NCI-H2196 treated with DMSO at 0.1 percent for 48 hours (cell line): Measurements from ENCODE around the gene PLAAT2.

Experiments used
- DNase-seq: peaks from one replicate; lab custom pipeline; 2025; ENCODE audit not compliant: unreplicated experiment; lab: John Stamatoyannopoulos, UW

The PLAAT2 gene

GRCh38 chr11:63527667-63528066, 35.5 kb downstream of the PLAAT2 start:
- no peak for DNase-seq

GRCh38 chr11:63523151-63523550, 40.0 kb downstream of the PLAAT2 start:
- DNase-seq: no peak

- no peak for DNase-seq
Observed at GRCh38 chr11:63521896-63522295, 41.3 kb downstream of the PLAAT2 start.

GRCh38 chr11:63520606-63521170, 42.5 kb downstream of the PLAAT2 start:
- no peak for DNase-seq

GRCh38 chr11:63518548-63518947, 44.6 kb downstream of the PLAAT2 start:
- no peak for DNase-seq

GRCh38 chr11:63517156-63517555, 46.0 kb downstream of the PLAAT2 start:
- DNase-seq: no peak

GRCh38 chr11:63516109-63516508, 47.1 kb downstream of the PLAAT2 start:
- no peak for DNase-seq

- no peak for DNase-seq
Observed at GRCh38 chr11:63512816-63513215, 50.4 kb downstream of the PLAAT2 start.

- no peak for DNase-seq
Observed at GRCh38 chr11:63511048-63511748, 52.0 kb downstream of the PLAAT2 start.

- peak; percentile 15 for DNase-seq
Observed at GRCh38 chr11:63510360-63511047, 52.7 kb downstream of the PLAAT2 start.

GRCh38 chr11:63508745-63509144, 54.4 kb downstream of the PLAAT2 start:
- DNase-seq: no peak

- no peak for DNase-seq
Observed at GRCh38 chr11:63508009-63508408, 55.2 kb downstream of the PLAAT2 start.

GRCh38 chr11:63507511-63507910, 55.7 kb downstream of the PLAAT2 start:
- no peak for DNase-seq

- DNase-seq: no peak
Observed at GRCh38 chr11:63506876-63507275, 56.3 kb downstream of the PLAAT2 start.

GRCh38 chr11:63505857-63506528, 57.2 kb downstream of the PLAAT2 start, which contains the start of gene LGALS12:
LGALS12 (plus strand) TSS chr11:63506084; CDS start chr11:63506459, 375 bp downstream.
- DNase-seq: no peak

GRCh38 chr11:63504933-63505586, 58.1 kb downstream of the PLAAT2 start:
- no peak for DNase-seq

GRCh38 chr11:63504054-63504453, 59.1 kb downstream of the PLAAT2 start:
- DNase-seq: no peak

GRCh38 chr11:63503492-63503891, 59.7 kb downstream of the PLAAT2 start:
- DNase-seq: no peak
